Measurements from ENCODE around the gene PFKFB1. TPM values are rescaled to one million over a fixed set of nuclear protein-coding genes. Genes with fewer than 3 reads are reported as not detected.

Gene PFKFB1
- total and polyA plus RNA-seq, 9 of the 15 experiments (the other 6 are each of a cell fraction or from before 2014, with no cell fraction given) = 0.07 to 0.24 (median 0.15) TPM; not detected in 2

- Histone ChIP-seq H2AFZ (ENCODE audit: low read depth, low read length) (no peak overlapping the region), H3K4me2 (ENCODE audit: insufficient read depth, low read length) (no peak overlapping the region), H3K27ac (ENCODE audit: extremely low read depth, low read depth, low read length) (no peak overlapping the region), H3K9ac (ENCODE audit: insufficient read depth in 1 of 2, low read depth in 2 of 2, low read length in 2 of 2) (no peak overlapping the region), H3K27me3 (ENCODE audit: control insufficient read depth in 2 of 2, insufficient read depth in 2 of 2, low read length in 2 of 2) (no peaks in the 10 kb centered on the region; a peak in 1 of 5 replicates), H3K9me1 (ENCODE audit: control insufficient read depth, insufficient read depth, low read length) (no peaks in the 10 kb centered on the region), H4K20me1 (replicated peaks; ENCODE audit: control insufficient read depth, insufficient read depth, low read length) (no peaks in the 10 kb centered on the region), H3K9me3 (replicated peaks; ENCODE audit: control insufficient read depth, insufficient read depth, low read depth, low read length) (no peaks in the 10 kb centered on the region), H3K79me2 (ENCODE audit: control insufficient read depth, insufficient read depth, low read length) (no peaks in the 10 kb centered on the region), H3K36me3 (ENCODE audit: control insufficient read depth, insufficient read depth, low read length) (no peaks in the 10 kb centered on the region), H3K4me3 (no peak overlapping the region), H3K4me1 (replicated peaks in 1 of 2; ENCODE audit: control insufficient read depth in 2 of 2, insufficient read depth in 2 of 2, low read length in 2 of 2) (no peaks in the 10 kb centered on the region)
- DNase-seq (ENCODE audit: extremely low read depth in 1 of 4, low spot score in 3 of 4) (no peak), FAIRE-seq (no peak), ATAC-seq (no peak)
- ChIA-PET POLR2A (no interaction called here), CTCF (ENCODE audit: low intra/inter-chr PET ratio) (no interaction called here)
- 2% methylated on average over 4 of the region's 4 CpGs for WGBS (ENCODE audit: insufficient coverage, low coverage, missing lambda C conversion rate)
- BruUV-seq (replicated peaks) = no TSS peak
- intact Hi-C loops (cut with micrococcal nuclease) (no loop called here), in situ Hi-C loops (cut with MboI) (no loop called here)
- no peak for TF ChIP-seq SP1 (CRISPR knock-in tag; IDR thresholded peaks at IDR 0.05)
- TF ChIP-seq ZBED1 (IDR thresholded peaks at IDR 0.05) = no peak
- no peak for TF ChIP-seq TCF3 (CRISPR knock-in tag; IDR thresholded peaks at IDR 0.05)
- TF ChIP-seq, protein P1, sequence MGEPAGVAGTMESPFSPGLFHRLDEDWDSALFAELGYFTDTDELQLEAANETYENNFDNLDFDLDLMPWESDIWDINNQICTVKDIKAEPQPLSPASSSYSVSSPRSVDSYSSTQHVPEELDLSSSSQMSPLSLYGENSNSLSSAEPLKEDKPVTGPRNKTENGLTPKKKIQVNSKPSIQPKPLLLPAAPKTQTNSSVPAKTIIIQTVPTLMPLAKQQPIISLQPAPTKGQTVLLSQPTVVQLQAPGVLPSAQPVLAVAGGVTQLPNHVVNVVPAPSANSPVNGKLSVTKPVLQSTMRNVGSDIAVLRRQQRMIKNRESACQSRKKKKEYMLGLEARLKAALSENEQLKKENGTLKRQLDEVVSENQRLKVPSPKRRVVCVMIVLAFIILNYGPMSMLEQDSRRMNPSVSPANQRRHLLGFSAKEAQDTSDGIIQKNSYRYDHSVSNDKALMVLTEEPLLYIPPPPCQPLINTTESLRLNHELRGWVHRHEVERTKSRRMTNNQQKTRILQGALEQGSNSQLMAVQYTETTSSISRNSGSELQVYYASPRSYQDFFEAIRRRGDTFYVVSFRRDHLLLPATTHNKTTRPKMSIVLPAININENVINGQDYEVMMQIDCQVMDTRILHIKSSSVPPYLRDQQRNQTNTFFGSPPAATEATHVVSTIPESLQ (CRISPR knock-in tag; IDR thresholded peaks at IDR 0.05) = no peak
- TF ChIP-seq, protein P2, sequence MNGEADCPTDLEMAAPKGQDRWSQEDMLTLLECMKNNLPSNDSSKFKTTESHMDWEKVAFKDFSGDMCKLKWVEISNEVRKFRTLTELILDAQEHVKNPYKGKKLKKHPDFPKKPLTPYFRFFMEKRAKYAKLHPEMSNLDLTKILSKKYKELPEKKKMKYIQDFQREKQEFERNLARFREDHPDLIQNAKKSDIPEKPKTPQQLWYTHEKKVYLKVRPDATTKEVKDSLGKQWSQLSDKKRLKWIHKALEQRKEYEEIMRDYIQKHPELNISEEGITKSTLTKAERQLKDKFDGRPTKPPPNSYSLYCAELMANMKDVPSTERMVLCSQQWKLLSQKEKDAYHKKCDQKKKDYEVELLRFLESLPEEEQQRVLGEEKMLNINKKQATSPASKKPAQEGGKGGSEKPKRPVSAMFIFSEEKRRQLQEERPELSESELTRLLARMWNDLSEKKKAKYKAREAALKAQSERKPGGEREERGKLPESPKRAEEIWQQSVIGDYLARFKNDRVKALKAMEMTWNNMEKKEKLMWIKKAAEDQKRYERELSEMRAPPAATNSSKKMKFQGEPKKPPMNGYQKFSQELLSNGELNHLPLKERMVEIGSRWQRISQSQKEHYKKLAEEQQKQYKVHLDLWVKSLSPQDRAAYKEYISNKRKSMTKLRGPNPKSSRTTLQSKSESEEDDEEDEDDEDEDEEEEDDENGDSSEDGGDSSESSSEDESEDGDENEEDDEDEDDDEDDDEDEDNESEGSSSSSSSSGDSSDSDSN (IDR thresholded peaks at IDR 0.05; ENCODE audit: borderline replicate concordance in 1 of 2, low read depth in 2 of 2, low read length in 2 of 2) = no peak
- TF ChIP-seq FOXA3 (CRISPR knock-in tag; conservative IDR thresholded peaks at IDR 0.05 in 1 of 2, IDR thresholded peaks at IDR 0.05 in 1 of 2) = no peak
- TF ChIP-seq ZNF3 (CRISPR knock-in tag; IDR thresholded peaks at IDR 0.05) = no peak
- no peak for TF ChIP-seq ESRRB (CRISPR knock-in tag; IDR thresholded peaks at IDR 0.05; ENCODE audit: borderline replicate concordance)
- no peak for TF ChIP-seq ZFPM2 (CRISPR knock-in tag; IDR thresholded peaks at IDR 0.05)
- TF ChIP-seq, protein P3, sequence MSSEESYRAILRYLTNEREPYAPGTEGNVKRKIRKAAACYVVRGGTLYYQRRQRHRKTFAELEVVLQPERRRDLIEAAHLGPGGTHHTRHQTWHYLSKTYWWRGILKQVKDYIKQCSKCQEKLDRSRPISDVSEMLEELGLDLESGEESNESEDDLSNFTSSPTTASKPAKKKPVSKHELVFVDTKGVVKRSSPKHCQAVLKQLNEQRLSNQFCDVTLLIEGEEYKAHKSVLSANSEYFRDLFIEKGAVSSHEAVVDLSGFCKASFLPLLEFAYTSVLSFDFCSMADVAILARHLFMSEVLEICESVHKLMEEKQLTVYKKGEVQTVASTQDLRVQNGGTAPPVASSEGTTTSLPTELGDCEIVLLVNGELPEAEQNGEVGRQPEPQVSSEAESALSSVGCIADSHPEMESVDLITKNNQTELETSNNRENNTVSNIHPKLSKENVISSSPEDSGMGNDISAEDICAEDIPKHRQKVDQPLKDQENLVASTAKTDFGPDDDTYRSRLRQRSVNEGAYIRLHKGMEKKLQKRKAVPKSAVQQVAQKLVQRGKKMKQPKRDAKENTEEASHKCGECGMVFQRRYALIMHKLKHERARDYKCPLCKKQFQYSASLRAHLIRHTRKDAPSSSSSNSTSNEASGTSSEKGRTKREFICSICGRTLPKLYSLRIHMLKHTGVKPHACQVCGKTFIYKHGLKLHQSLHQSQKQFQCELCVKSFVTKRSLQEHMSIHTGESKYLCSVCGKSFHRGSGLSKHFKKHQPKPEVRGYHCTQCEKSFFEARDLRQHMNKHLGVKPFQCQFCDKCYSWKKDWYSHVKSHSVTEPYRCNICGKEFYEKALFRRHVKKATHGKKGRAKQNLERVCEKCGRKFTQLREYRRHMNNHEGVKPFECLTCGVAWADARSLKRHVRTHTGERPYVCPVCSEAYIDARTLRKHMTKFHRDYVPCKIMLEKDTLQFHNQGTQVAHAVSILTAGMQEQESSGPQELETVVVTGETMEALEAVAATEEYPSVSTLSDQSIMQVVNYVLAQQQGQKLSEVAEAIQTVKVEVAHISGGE (CRISPR knock-in tag; IDR thresholded peaks at IDR 0.05) = no peak
- no peak for TF ChIP-seq ZNF274 (IDR thresholded peaks at IDR 0.05; ENCODE audit: borderline replicate concordance, low read depth, low read length)
- no peak for TF ChIP-seq GATA2 (CRISPR knock-in tag; IDR thresholded peaks at IDR 0.05)
- no peak for TF ChIP-seq PHTF2 (CRISPR knock-in tag; IDR thresholded peaks at IDR 0.05)
- TF ChIP-seq EP300 (IDR thresholded peaks at IDR 0.05; ENCODE audit: low read length) = no peak
- no peak for TF ChIP-seq PRMT5 (CRISPR knock-in tag; IDR thresholded peaks at IDR 0.05)
- no peak for TF ChIP-seq TRIM28 (IDR thresholded peaks at IDR 0.05)
Measured at GRCh38 chrX:54937416-54937815, 56.6 kb downstream of the PFKFB1 start.

Data from K562 (cell line).